Stimulated activated CD8-positive, alpha-beta memory T cell treated with anti-CD3 and anti-CD28 coated beads, Interleukin-15, amount 100 ng/mL, for 24 hours (primary cell): ENCODE measurements around the gene CD7.
A peak's percentile ranks its signal among the peaks of the same experiment; 100 is the strongest.

Experiments
- DNase-seq: peaks from one replicate; pipeline ENCODE4 v3.0.0-alpha.2; 2020; ENCODE audit warnings: low read depth

CD7 gene

DNA sequence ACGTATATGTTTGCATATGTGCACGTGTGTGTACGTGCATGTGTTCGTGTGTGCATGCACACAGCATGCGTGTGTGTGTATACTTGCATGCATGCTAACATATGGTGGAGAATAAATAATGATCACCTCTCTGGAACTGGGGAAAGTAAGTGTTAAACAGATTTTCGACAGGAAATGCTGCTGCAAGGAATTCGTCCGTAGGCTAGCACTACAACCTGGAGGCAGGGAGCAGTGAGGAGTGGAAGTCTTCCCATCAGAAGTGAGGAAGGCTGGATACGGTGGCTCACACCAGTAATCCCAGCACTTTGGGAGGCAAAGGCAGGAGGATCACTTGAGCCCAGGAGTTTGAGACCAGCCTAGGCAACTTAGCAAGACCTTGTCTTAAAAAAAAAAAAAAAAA, 39.1 kb downstream of the CD7 start:
- DNase-seq, result no peak

DNA sequence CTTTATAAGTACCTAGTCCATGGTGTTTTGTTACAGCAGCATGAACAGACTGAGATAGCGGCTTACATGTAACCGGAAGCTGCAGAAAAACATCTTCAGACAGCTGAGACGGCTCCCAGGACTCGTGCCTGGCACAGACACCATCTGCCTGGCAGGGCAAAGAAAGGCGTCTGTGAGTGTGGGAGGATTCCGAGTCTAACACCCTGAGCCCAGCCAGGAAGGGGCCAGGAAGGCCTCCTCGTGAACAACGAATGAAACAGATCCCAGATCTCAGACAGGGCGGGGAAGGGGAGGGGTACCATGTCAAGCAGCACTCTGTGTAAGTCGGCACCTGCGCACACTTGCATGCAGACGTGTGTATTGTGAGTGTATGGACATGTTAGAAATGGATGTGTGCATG, 39.6 kb downstream of the CD7 start:
- DNase-seq, result no peak

DNA sequence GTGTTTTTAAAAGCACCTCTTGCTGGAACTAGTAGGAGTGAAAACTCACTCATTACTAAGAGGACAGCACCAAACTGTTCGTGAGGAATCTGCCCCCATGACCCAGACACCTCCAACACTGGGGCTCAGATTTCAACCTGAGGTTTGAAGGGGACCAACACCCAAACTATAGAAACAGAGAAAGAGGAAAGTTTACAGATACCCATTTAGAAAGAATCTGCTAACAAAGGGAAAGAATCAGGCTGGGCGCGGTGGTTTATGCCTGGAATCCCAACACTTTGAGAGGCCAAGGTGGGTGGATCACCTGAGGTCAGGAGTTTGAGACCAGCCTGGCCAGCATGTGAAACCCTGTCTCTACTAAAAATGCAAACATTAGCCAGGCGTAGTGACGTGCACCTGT, 40.5 kb downstream of the CD7 start:
- no peak for DNase-seq

DNA sequence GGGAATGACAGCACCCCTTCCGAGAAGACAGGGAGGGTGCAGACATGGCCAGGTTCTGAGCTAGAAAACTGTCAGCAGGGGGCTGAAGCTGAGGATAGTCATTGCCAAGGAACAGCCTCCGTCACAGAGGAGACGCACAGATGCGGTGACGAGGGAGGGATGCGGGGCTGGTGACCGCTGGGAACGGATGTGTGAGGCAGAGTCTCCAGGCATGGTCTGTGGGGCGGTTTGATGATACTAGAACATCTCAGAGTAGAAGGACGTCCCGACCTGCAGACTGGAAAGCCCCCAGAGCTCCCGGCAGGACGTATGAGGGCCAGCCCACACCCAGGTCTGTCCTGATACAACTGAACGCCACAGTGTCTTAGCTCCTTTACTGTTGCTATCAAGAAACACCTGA, 42.1 kb downstream of the CD7 start:
- no peak for DNase-seq

DNA sequence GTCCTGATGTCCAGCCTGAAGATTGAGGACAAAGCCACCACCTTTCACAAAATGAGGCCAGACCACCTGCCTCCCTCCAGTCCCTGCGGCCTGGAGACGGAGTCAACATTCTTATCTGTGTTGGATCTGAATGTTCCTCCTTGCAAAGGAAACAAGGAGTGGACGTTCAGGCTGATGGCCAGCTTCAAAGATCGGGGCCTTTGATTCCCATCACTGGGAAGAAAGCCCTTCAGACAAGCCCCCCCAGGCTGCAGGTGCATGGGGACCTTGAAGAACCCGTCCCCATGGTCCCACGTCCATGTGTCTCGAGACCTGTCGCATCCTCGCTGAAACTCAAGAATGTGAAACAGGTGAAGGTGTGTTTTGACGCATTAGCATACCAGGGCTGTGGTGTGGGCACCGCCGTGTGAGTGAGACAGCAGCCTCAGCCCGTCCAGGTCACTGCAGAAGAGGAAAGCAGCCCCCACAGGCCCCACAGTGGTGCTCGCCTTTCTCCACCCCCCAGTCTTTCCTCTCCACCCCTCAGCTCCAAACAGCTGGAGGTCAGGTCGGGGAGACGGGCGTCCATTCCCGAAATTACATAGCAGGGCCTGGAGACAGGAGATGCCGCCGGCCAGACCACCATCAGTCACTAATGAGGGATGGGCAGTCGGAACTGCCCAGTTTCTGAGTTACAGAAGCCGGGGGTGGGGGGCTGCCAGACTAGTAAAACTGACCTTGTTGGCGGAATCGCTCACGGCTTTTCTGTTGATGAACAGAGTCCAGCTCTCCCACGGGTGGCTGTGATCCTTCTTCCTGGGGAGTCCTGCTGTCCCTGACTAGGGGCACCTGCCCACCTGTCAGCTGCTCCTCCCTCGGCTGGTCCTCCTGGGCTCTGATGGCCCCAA, 43.0 kb downstream of the CD7 start:
- DNase-seq, result no peak

DNA sequence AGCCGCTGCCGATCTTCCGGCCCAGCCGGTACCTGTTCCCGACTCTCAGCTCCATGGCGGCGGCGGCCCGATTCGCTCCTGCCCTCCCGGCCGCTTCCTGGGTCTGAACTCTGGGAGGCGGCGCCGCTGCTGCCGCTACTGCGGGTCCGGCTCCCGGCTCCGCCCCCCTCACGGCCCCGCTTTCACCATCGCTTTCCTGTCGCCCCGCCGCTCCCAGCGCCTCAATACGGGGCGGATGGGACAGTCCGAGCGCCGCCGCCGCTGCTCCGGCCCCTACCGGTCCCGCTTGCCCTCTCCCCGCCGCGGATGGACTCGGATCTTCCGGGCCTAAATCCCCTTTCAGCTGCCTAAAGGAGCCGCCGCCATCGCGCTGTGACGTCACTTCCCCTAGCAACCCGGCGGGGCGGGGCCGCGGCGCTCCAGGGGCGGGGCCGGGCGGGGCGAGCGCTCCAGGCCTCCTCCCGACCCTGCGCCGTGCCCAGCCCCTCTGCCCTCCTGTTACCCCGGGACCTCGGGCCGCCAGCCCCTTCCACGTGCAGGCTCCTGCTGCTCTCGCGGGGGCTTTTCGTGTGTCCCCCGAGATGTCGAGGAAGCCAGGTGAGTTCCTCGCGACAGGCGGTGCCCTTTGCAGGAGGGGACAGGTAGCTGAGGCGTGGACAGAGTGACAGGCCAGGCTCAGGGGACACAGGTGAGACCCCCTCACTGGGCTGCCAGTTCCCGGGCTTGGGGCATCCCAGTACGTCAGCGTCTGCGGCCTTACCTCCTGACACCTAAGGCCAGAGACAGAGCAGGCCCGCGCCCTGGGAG, 43.9 kb downstream of the CD7 start, which contains the start of gene CSNK1D:
CSNK1D (minus strand) TSS at position 374 of the 807 bp plus-strand sequence; CDS start at position 55, 319 bp downstream.
- peak; percentile 97 for DNase-seq

DNA sequence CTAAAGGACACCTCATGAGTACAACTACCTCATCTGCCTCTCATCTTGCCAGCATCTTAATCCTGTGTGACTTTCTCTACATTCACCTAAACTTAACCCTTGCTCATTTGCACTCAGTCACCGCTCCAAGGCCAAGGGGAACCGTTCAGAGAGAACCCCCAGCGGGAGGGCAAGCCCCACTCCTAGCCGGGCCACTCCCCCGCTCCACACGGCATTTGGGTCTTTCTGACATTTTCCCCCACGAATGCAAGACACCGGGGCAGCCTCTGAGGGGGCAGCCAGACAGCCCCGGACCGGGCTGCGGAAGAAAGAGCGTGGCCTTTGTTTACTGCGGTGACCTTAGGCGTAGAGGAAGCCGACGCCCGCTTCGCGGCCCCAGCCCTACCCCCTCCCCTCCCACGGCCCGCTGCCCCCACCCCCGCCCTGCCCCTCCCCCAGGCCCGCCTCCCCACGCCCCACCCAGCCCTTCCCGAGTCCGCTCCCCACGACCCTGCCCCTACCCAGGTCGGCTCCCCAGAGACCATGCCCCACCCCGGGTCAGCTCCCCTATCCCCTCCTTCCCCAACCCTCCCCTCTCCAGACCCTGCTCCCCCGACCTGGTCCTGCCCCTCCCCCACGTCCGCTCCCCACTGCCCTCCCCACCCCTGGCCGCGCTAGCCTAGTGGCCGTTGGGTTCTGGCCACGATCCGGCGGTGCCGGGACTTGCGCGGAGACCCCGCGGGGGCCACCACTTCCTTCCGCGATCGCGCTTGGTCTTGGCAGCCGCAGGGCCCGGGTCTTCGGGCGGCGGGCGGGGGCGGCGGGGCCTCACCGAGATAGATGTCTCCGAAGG, 44.7 kb downstream of the CD7 start:
- no peak for DNase-seq

DNA sequence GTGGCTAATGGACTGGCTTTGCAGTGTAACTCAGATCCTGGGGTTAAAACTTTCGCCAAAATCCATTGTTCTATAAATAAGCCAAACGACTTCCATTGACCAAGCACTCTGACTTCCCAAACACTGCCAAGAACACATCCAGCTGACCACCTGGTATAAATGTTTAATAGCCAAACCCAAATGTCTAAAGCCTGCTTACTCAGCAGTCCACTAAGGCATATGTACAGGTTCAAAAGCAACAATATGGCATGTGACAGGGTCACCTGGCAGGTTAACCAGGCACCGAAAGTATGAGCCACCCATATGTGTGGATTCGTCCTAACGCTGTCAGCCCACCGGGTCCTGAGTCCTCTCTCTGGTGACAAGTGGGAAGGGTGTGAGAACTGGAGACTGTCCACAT, 46.0 kb downstream of the CD7 start:
- DNase-seq, result no peak

DNA sequence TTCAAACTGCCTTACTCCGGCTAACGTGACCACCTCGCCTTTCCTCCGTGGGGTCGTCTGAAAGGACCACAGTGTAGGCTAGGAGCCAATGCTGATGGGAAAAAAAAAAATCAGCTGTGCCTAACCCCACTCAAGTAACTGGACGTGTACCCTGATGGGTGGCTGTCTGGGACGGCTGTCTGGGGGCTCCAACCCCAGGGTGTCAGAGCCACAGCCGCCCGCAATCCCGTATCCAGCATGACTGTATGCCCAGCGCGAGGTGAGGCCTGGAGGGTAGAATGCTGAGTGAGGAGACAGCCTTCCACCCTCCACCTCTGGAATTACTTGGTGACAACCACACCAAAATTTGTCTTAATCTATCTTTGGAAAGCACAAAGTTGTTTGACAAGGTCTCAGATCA, 46.8 kb downstream of the CD7 start:
- DNase-seq, result no peak

DNA sequence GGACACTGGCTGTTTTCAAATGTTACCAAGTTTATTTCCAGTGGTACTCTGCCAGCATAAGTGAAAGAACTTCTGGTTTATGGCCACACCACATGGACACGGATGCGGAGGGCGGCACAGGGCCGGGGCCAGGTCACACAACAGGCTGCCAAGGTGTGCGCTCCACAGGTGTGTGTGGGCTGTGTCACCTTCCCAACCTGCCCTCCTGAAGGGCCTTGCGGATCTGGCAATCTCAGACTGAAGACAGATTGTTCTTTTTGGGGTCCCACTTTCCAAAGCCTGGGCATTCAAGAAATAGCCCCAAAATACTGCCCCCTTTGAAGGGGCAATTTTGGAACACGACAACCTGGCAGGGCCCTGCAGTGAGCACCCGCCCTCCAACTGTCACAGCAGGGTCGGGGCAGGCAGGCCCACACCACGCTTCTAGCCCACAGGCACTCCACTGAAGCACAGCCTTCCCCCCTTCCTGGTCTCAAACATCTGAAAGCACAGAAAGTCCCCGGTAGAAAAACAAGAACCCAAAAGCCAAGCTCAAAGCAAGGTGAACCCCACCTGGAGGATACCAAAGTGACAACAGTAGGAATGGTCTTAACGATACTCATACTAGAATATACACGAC, 47.4 kb downstream of the CD7 start:
- DNase-seq, result no peak

DNA sequence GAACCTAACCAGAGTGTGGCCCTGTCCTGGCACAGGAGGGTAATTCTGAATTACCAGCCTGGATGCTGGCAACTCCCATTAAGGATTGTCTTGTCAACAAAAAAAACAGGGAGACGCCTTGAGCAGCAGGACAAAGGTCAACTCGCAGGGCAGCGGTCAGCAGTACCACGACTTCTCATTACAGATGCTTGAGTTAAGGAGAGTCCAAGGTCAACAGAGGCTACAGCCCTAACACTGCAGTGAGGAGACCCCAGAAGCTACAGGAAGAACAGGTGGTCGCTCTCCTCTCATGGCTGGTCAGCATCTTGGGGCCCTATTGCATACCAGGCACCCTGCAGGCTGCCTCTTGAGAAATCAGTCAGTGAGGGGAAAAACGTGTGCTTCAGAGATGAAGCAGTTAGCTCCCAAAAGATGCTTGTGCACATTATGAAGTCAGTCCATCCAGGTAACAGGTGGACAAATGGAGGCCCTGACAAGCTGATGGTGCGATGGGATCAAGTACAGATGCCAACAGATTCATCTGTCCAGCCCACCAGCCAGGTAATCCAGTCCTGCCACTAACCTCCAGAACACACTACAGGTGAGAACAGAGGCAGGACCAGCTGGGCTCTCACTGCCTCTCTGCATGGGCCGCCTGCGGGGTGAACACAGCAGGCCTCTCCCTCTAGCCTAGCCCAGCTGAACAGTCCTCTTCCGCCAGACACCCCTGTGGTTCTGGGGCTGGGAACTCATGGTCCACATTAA, 48.1 kb downstream of the CD7 start:
- DNase-seq, result no peak

DNA sequence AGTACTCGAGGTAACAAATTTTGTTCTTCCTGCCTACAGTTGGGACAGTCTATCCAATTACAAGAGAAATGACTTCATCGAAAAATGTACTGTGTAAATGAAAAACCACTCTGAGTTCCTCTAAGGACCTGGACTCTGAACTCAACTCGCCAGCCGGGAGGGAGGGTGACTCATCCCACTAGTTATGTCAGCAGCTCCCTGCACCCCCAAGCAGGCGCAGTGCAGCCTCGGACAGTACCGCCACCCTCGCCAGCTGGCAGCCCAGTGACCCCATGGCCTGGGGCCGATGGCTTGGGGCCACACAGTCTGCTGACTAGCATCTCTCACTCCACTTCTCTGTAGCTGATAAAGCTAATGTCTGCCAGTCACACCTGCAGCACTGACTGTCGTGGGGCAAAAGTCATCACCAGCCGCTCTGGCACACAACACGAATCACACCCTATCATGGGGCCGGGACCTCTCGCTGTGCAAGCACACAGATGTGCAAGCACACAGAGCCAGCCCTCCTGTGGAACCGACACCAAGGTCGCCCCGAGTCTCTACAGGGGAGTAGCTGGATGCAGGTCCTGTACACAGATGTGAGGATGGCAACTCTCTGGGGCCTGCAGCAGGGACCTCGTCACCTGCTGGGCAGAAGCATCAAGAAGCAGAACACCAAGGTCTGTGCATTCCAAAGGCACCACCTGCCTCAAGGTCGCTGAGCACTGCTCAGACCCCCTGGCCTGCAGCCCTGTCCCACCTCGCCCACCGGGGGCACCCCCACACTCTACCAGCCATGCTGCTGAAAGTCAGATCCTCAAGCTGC, 49.6 kb downstream of the CD7 start:
- no peak for DNase-seq

DNA sequence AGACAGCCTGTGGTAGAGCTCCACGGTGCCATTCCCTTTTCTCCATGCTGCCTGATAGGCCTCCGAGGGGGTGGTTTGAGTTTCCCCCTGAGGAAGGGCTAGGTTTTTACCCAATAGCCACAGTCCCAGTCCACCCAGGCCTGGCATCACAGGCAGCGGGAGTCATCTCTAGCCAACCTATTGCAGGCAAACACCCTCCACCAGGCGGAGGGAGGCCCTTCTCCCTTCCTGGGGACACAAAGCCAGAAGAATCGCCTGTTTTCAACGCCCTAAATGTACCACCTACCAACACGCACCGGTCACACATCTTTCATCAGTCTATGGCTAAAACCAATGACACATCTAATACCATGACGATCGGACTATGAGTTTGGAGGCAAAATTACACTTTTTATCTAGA, 51.3 kb downstream of the CD7 start:
- no peak for DNase-seq
